Ascending aorta (tissue), 2 donors: ENCODE measurements around the gene LRP5. TPM values are rescaled to one million over a fixed set of nuclear protein-coding genes. Genes with fewer than 3 reads are reported as not detected.

ENCODE experiments used
- DNase-seq, 2 donors: peaks; one replicate each; pipeline ENCODE4 v3.0.0-alpha.2; 2019; ENCODE audit warnings: low spot score in 2 of 2
- H3K27ac ChIP-seq, 2 donors: fragments of 200-600 bp; sonication (generic); one replicate each; pipeline ENCODE4 v1.5.1; 2016 to 2017; ENCODE audit warnings: mild to moderate bottlenecking in 1 of 2
- H3K27me3 ChIP-seq: fragments of 200-600 bp; sonication (generic); one replicate; pipeline ENCODE4 v1.5.1; 2017
- H3K36me3 ChIP-seq, 2 donors: fragments of 200-600 bp; sonication (generic); one replicate each; pipeline ENCODE4 v1.5.1; 2016
- H3K4me1 ChIP-seq, 2 donors: fragments of 200-600 bp; sonication (generic); one replicate each; pipeline ENCODE4 v1.5.1; 2016 to 2017; ENCODE audit warnings: mild to moderate bottlenecking in 1 of 2
- H3K4me3 ChIP-seq, 2 donors: fragments of 200-600 bp; sonication (generic); one replicate each; pipeline ENCODE4 v1.5.1; 2016 to 2017; ENCODE audit warnings: mild to moderate bottlenecking in 1 of 2
- H3K9me3 ChIP-seq, 2 donors: fragments of 200-600 bp; sonication (generic); one replicate each; pipeline ENCODE4 v1.5.1; 2016
- intact Hi-C: fragments of 100-400 bp; cut with DNase I; formaldehyde crosslinking; loops from one replicate; pipeline ENCODE4 v1.15.1; 2023
- total RNA-seq: library from RNA; depleted of rRNA; stranded (reverse); fragments of >200 nt; gene quantifications from one replicate; pipeline ENCODE4 v1.1.0, GENCODE V29; 2016
- TF ChIP-seq, protein P1 (sequence below), 3 experiments: fragments of 200-600 bp in 2 of 3; fragments of 450-650 bp in 1 of 3; sonication (generic) in 2 of 3; IDR thresholded peaks; one replicate each; pipeline ENCODE4 v1.5.1; 2016 to 2019; ENCODE audit warnings: antibody characterized with exemption in 3 of 3, mild to moderate bottlenecking in 1 of 3, moderate library complexity in 1 of 3

The LRP5 gene
- total RNA-seq, 1 donor from 2014 or later: 130 TPM

- TF ChIP-seq, protein P1, sequence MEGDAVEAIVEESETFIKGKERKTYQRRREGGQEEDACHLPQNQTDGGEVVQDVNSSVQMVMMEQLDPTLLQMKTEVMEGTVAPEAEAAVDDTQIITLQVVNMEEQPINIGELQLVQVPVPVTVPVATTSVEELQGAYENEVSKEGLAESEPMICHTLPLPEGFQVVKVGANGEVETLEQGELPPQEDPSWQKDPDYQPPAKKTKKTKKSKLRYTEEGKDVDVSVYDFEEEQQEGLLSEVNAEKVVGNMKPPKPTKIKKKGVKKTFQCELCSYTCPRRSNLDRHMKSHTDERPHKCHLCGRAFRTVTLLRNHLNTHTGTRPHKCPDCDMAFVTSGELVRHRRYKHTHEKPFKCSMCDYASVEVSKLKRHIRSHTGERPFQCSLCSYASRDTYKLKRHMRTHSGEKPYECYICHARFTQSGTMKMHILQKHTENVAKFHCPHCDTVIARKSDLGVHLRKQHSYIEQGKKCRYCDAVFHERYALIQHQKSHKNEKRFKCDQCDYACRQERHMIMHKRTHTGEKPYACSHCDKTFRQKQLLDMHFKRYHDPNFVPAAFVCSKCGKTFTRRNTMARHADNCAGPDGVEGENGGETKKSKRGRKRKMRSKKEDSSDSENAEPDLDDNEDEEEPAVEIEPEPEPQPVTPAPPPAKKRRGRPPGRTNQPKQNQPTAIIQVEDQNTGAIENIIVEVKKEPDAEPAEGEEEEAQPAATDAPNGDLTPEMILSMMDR (IDR thresholded peaks at IDR 0.05): no peak
- H3K27me3 ChIP-seq: no peaks in the 10 kb centered on the region
- H3K4me3 ChIP-seq: no peak overlapping the region
- H3K4me1 ChIP-seq: peaks cover 11 to 62% of the 10 kb centered on the region in 2 donors
- H3K9me3 ChIP-seq: no peaks in the 10 kb centered on the region
- no peaks in the 10 kb centered on the region for H3K36me3 ChIP-seq
- intact Hi-C loops: loop anchor here (2.0 to 5.0 kb wide), 3 partner anchors 15 to 42 kb away; no protein-coding TSS in a partner anchor
- H3K27ac ChIP-seq: peak overlapping the region; percentile 33 to 35
- DNase-seq: no peak
Measured at GRCh38 chr11:68340003-68340767, 27.8 kb downstream of the LRP5 start.

GRCh38 chr11:68340784-68341556 is 28.6 kb downstream of the LRP5 start:
- Histone ChIP-seq H3K9me3 (no peaks in the 10 kb centered on the region), H3K27me3 (no peaks in the 10 kb centered on the region), H3K4me1 (peaks cover 11 to 60% of the 10 kb centered on the region in 2 donors), H3K27ac (peak overlapping the region; percentile 79 to 83), H3K4me3 (peak overlapping the region in 1 of 2 donors; percentile 28), H3K36me3 (no peaks in the 10 kb centered on the region)
- TF ChIP-seq, protein P1 (IDR thresholded peaks at IDR 0.05): no peak
- peak in 1 of 2 donors; percentile 78 for DNase-seq
- intact Hi-C loops: loop anchor here (2.0 to 5.0 kb wide), 3 partner anchors 14 to 41 kb away; no protein-coding TSS in a partner anchor

- DNase-seq: no peak
- intact Hi-C loops: loop anchor here (2.0 to 5.0 kb wide), 3 partner anchors 13 to 40 kb away; no protein-coding TSS in a partner anchor
- peak overlapping the region; percentile 79 to 83 for H3K27ac ChIP-seq
- H3K36me3 ChIP-seq: no peaks in the 10 kb centered on the region
- no peaks in the 10 kb centered on the region for H3K27me3 ChIP-seq
- peak overlapping the region; percentile 1 to 29 for H3K4me3 ChIP-seq
- TF ChIP-seq, protein P1 (IDR thresholded peaks at IDR 0.05): peak in 2 of 3 experiments; percentile 17 to 37
- H3K4me1 ChIP-seq: peaks cover 18 to 68% of the 10 kb centered on the region in 2 donors
- H3K9me3 ChIP-seq: no peaks in the 10 kb centered on the region
Measured at GRCh38 chr11:68341557-68342458, 29.4 kb downstream of the LRP5 start.

DNA sequence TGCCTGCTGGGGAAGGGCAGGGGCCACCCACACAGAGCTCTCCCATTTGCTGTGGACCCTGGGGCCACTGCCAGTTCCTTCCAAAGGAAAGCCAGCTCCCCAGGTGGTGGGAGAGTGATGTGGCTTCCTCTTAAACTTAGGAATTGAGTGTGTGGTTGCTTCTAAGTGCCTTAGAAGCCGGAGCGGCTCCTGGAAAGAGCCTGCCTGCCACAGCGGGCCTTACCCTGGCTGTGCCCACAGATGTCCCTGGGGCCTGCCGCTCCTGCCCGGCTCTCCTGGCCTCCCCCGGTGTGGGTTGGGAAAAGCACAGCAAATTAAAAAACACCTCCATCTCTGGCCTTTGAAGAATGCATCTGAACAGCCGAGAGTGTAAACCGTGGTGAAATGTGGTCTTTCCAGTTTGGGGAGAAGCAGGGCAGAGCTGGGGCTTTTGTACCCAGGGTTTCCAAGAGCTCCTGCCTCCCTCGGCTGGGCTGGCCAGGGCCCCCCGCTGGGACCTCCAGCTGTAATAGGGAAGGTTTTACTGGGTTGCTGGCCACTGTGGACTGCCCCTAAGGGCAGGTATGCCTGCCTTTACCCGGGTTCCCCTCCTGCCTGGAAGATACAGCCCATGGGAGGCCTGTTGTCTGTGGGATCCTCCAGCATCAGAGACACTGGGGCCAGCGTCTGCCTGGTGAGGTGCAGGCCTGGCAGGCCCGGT is 30.2 kb downstream of the LRP5 start:
- Histone ChIP-seq H3K4me3 (peak overlapping the region; percentile 1 to 29), H3K36me3 (peaks cover 0 to under 1% of the 10 kb centered on the region in 2 donors), H3K4me1 (peaks cover 20 to 70% of the 10 kb centered on the region in 2 donors), H3K9me3 (no peaks in the 10 kb centered on the region), H3K27me3 (no peaks in the 10 kb centered on the region), H3K27ac (peak overlapping the region; percentile 79 to 83)
- TF ChIP-seq, protein P1 (IDR thresholded peaks at IDR 0.05): no peak
- DNase-seq: no peak
- intact Hi-C loops: loop anchor here (5.0 kb wide), 1 partner anchor 40 kb away; no protein-coding TSS in a partner anchor
